PC-3 (cell line): ENCODE measurements around the gene TBX15.

Experiments
- EZH2 ChIP-seq: fragments of 300-600 bp; sonication (generic); IDR thresholded peaks from one replicate; pipeline ENCODE4 v1.6.1; 2017; ENCODE audit warnings: antibody characterized with exemption, mild to moderate bottlenecking, low read length; ENCODE audit not compliant: unreplicated experiment
- EZH2phosphoT487 ChIP-seq: fragments of 300-600 bp; sonication (generic); IDR thresholded peaks from 2 replicates; pipeline ENCODE4 v1.6.1; 2018; ENCODE audit warnings: mild to moderate bottlenecking, antibody characterized with exemption, low read length, borderline replicate concordance
- TF ChIP-seq, protein P1 (sequence below): fragments of 300-600 bp; sonication (generic); conservative IDR thresholded peaks from 2 replicates; pipeline ENCODE4 v1.5.1; 2017; ENCODE audit warnings: antibody characterized with exemption, low read depth, mild to moderate bottlenecking, low read length

DNA sequence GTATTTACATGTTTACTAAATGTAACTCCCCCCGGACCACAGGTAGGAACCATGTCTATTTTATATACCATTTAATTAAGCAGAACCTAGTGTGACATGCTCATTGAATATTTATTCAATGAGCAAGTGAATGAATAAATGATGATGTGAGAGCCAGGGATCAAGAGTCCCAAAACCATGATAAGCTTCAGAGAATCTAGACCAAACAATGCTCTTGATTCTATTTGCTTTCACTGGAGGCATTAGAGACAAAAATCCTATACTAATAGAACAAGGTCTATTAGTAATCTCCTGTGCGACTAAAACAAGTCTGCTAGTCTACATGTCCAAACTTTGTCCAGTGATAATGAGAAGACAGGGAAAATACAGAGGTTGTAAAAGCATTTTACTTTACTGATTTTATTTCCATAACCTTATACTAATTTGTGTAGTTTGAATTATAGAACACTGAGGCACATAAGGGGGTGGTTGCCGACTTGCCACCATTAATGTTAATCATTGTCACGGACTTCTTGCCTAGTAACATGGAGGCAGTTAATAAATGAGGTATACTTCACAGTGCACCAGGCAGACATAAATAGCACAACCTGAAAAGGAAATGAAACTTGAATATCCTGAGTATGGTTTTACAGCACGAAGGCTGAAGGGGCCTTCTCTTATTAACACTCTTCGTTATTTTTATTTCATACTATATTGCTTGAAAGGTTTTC is 69.8 kb downstream of the TBX15 start:
- TF ChIP-seq EZH2 (no peak), EZH2phosphoT487 (no peak)
- TF ChIP-seq, protein P1, sequence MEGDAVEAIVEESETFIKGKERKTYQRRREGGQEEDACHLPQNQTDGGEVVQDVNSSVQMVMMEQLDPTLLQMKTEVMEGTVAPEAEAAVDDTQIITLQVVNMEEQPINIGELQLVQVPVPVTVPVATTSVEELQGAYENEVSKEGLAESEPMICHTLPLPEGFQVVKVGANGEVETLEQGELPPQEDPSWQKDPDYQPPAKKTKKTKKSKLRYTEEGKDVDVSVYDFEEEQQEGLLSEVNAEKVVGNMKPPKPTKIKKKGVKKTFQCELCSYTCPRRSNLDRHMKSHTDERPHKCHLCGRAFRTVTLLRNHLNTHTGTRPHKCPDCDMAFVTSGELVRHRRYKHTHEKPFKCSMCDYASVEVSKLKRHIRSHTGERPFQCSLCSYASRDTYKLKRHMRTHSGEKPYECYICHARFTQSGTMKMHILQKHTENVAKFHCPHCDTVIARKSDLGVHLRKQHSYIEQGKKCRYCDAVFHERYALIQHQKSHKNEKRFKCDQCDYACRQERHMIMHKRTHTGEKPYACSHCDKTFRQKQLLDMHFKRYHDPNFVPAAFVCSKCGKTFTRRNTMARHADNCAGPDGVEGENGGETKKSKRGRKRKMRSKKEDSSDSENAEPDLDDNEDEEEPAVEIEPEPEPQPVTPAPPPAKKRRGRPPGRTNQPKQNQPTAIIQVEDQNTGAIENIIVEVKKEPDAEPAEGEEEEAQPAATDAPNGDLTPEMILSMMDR, result no peak
